GM23338 (cell line): ENCODE results near the gene CENPP.

ENCODE experiments used
- CREB1 ChIP-seq: fragments of 250-450 bp; sonication (Bioruptor Pico); IDR thresholded peaks from 2 replicates; pipeline ENCODE4 v1.5.0; 2020; ENCODE audit warnings: low read depth, mild to moderate bottlenecking, moderate library complexity
- CTCF ChIP-seq, 2 experiments: fragments of 200-600 bp in 1 of 2; sonication (generic) in 1 of 2; conservative IDR thresholded peaks; 2 replicates each; pipeline versions ENCODE4 v1.5.1 to v1.6.1; 2016 to 2017; ENCODE audit warnings: antibody characterized with exemption in 2 of 2, low read depth in 2 of 2, mild to moderate bottlenecking in 2 of 2, moderate library complexity in 1 of 2
- POLR2AphosphoS5 ChIP-seq: IDR thresholded peaks from 2 replicates; pipeline ENCODE4 v1.6.1; 2016; ENCODE audit warnings: antibody characterized with exemption, low read depth

GRCh38 chr9:92644278-92644677 is 318.5 kb downstream of the CENPP start:
- TF ChIP-seq CTCF (conservative IDR thresholded peaks at IDR 0.05; ENCODE audit: low read depth in 2 of 2), result no peak
- TF ChIP-seq CREB1 (CRISPR knock-in tag), result no peak
- TF ChIP-seq POLR2AphosphoS5, result no peak
